GM23338 (cell line): ENCODE data around the gene ACD. TPM values are rescaled to one million over a fixed set of nuclear protein-coding genes. Genes with fewer than 3 reads are reported as not detected.

Experiments used
- ATAC-seq: fragments of 200-7000 bp; cut with Tn5 transposase; 3 replicates; pipeline ENCODE4 v1.9.1; 2020
- DNase-seq: peaks from one replicate; pipeline ENCODE4 v3.0.0-alpha.2; 2015; ENCODE audit warnings: low spot score
- H2AFZ ChIP-seq: fragments of 200-600 bp; sonication (generic); 2 replicates; pipeline ENCODE4 v1.8.0; 2016; ENCODE audit warnings: antibody characterized with exemption, mild to moderate bottlenecking, moderate library complexity
- H3F3A ChIP-seq: fragments of 200-600 bp; sonication (generic); replicated peaks from 2 replicates; pipeline ENCODE4 v1.8.0; 2017; ENCODE audit warnings: antibody characterized with exemption, mixed run types, low read depth
- H3K27ac ChIP-seq: fragments of 200-600 bp; sonication (generic); 2 replicates; pipeline ENCODE4 v1.6.1; 2016; ENCODE audit warnings: low read depth
- H3K27me3 ChIP-seq: fragments of 200-600 bp; sonication (generic); 2 replicates; pipeline ENCODE4 v1.8.0; 2016; ENCODE audit warnings: mild to moderate bottlenecking, mixed run types, moderate library complexity; ENCODE audit not compliant: insufficient read depth
- H3K36me3 ChIP-seq: fragments of 200-600 bp; sonication (generic); 2 replicates; pipeline ENCODE4 v1.8.0; 2016; ENCODE audit warnings: mild to moderate bottlenecking; ENCODE audit not compliant: insufficient read depth
- H3K4me1 ChIP-seq: fragments of 200-600 bp; sonication (generic); 2 replicates; pipeline ENCODE4 v1.8.0; 2016; ENCODE audit warnings: mild to moderate bottlenecking, moderate library complexity; ENCODE audit not compliant: insufficient read depth
- H3K4me2 ChIP-seq: fragments of 200-600 bp; sonication (generic); 2 replicates; pipeline ENCODE4 v1.7.1; 2017; ENCODE audit warnings: mixed run types
- H3K4me3 ChIP-seq: fragments of 200-600 bp; sonication (generic); 2 replicates; pipeline ENCODE4 v1.6.1; 2016; ENCODE audit warnings: mixed run types
- H3K79me2 ChIP-seq: fragments of 200-600 bp; sonication (generic); replicated peaks from 2 replicates; pipeline ENCODE4 v1.8.0; 2017; ENCODE audit warnings: mild to moderate bottlenecking; ENCODE audit not compliant: insufficient read depth
- H3K9me2 ChIP-seq: fragments of 200-600 bp; sonication (generic); 2 replicates; pipeline ENCODE4 v1.8.0; 2017; ENCODE audit not compliant: insufficient read depth
- H4K20me1 ChIP-seq: fragments of 200-600 bp; sonication (generic); replicated peaks from 2 replicates; pipeline ENCODE4 v1.8.0; 2017; ENCODE audit warnings: mild to moderate bottlenecking; ENCODE audit not compliant: insufficient read depth
- H3K27ac Mint-ChIP-seq: 2 replicates; pipeline ENCODE4 v1.8.0; 2020; ENCODE audit warnings: inconsistent platforms, mild to moderate bottlenecking, moderate library complexity, mixed read lengths
- H3K27me3 Mint-ChIP-seq: 3 replicates; pipeline ENCODE4 v1.8.0; 2022; ENCODE audit warnings: low read depth, mild to moderate bottlenecking, moderate library complexity, mixed read lengths, inconsistent platforms; ENCODE audit not compliant: insufficient read depth, poor library complexity
- H3K36me3 Mint-ChIP-seq: 3 replicates; pipeline ENCODE4 v1.8.0; 2021; ENCODE audit warnings: low read depth, mild to moderate bottlenecking, inconsistent platforms, moderate library complexity, mixed read lengths
- H3K4me1 Mint-ChIP-seq: 3 replicates; pipeline ENCODE4 v1.8.0; 2020; ENCODE audit warnings: mild to moderate bottlenecking, inconsistent platforms, mixed read lengths
- H3K4me3 Mint-ChIP-seq: 3 replicates; pipeline ENCODE4 v1.8.0; 2021; ENCODE audit warnings: moderate library complexity, mild to moderate bottlenecking, inconsistent platforms, mixed read lengths
- H3K9me3 Mint-ChIP-seq: 3 replicates; pipeline ENCODE4 v1.8.0; 2020; ENCODE audit warnings: moderate library complexity, mild to moderate bottlenecking, inconsistent platforms, mixed read lengths
- CREB1 ChIP-seq: fragments of 250-450 bp; sonication (Bioruptor Pico); IDR thresholded peaks from 2 replicates; pipeline ENCODE4 v1.5.0; 2020; ENCODE audit warnings: low read depth, mild to moderate bottlenecking, moderate library complexity
- CTCF ChIP-seq, 2 experiments: fragments of 200-600 bp in 1 of 2; sonication (generic) in 1 of 2; conservative IDR thresholded peaks; 2 replicates each; pipeline versions ENCODE4 v1.5.1 to v1.6.1; 2016 to 2017; ENCODE audit warnings: antibody characterized with exemption in 2 of 2, low read depth in 2 of 2, mild to moderate bottlenecking in 2 of 2, moderate library complexity in 1 of 2
- ETS1 ChIP-seq: IDR thresholded peaks from 2 replicates; pipeline ENCODE4 v1.6.1; 2016; ENCODE audit warnings: antibody characterized with exemption
- EZH2 ChIP-seq: fragments of 200-600 bp; sonication (generic); IDR thresholded peaks from one replicate; pipeline ENCODE4 v1.8.0; 2017; ENCODE audit warnings: antibody characterized with exemption, mild to moderate bottlenecking, low read depth; ENCODE audit not compliant: unreplicated experiment
- JUNB ChIP-seq: IDR thresholded peaks from one replicate; pipeline ENCODE4 v1.6.1; 2016; ENCODE audit warnings: antibody characterized with exemption; ENCODE audit not compliant: unreplicated experiment
- NANOG ChIP-seq: IDR thresholded peaks from 2 replicates; pipeline ENCODE4 v1.6.1; 2016; ENCODE audit warnings: antibody characterized with exemption, borderline replicate concordance
- POLR2AphosphoS5 ChIP-seq: IDR thresholded peaks from 2 replicates; pipeline ENCODE4 v1.6.1; 2016; ENCODE audit warnings: antibody characterized with exemption, low read depth
- REST ChIP-seq: IDR thresholded peaks from one replicate; pipeline ENCODE4 v1.6.1; 2018; ENCODE audit warnings: antibody characterized with exemption; ENCODE audit not compliant: unreplicated experiment
- STAT1 ChIP-seq: IDR thresholded peaks from one replicate; pipeline ENCODE4 v1.6.1; 2016; ENCODE audit warnings: antibody characterized with exemption; ENCODE audit not compliant: unreplicated experiment
- ZNF114 ChIP-seq: fragments of 250-450 bp; sonication (Bioruptor Pico); IDR thresholded peaks from 2 replicates; pipeline ENCODE4 v1.5.0; 2020; ENCODE audit warnings: mild to moderate bottlenecking, moderate library complexity
- ZNF331 ChIP-seq: fragments of 250-450 bp; sonication (Bioruptor Pico); IDR thresholded peaks from 2 replicates; pipeline ENCODE4 v1.5.0; 2020; ENCODE audit warnings: low read depth, mild to moderate bottlenecking, moderate library complexity
- ZNF462 ChIP-seq: fragments of 250-450 bp; sonication (Bioruptor Pico); IDR thresholded peaks from 2 replicates; pipeline ENCODE4 v1.5.0; 2020; ENCODE audit warnings: mild to moderate bottlenecking, moderate library complexity
- polyA plus RNA-seq: library from polyadenylated mRNA; unstranded; fragments of >200 nt; fragmentation: Nextera tagmentation; extraction: Ambion mirVana; gene quantifications from 2 replicates; pipeline ENCODE4 v1.2.1, GENCODE V29; 2016
- total RNA-seq: library from RNA; depleted of rRNA; stranded (reverse); fragments of >200 nt; shearing (Covaris generic); gene quantifications from 2 replicates; pipeline ENCODE4 v1.2.3, GENCODE V29; 2014

The ACD gene
- total and polyA plus RNA-seq, 2 experiments from 2014 or later, result 38.7 to 51.7 TPM

GRCh38 chr16:67664871-67665270 is 4.8 kb upstream of the ACD start:
- Histone ChIP-seq H3K9me2 (no peaks in the 10 kb centered on the region), H3K27ac (no peak overlapping the region), H2AFZ (no peak overlapping the region), H3F3A (peaks cover 32% of the 10 kb centered on the region), H3K4me3 (no peak overlapping the region), H3K36me3 (no peaks in the 10 kb centered on the region), H4K20me1 (0 out of 2 replicates have a peak, but pooled peaks cover 5% of the 10 kb centered on the region), H3K4me1 (peaks cover 14% of the 10 kb centered on the region; the same call in 1 of the 2 replicates), H3K27me3 (peaks cover 10% of the 10 kb centered on the region), H3K79me2 (no peaks in the 10 kb centered on the region), H3K4me2 (no peak overlapping the region)
- H3K4me3 Mint-ChIP-seq, result peak overlapping the region; percentile 74; the same call in 1 of the 3 replicates
- peaks cover 17% of the 10 kb centered on the region for H3K4me1 Mint-ChIP-seq
- no peaks in the 10 kb centered on the region; the same call in 2 of the 3 replicates for H3K9me3 Mint-ChIP-seq
- peaks cover 25% of the 10 kb centered on the region for H3K27me3 Mint-ChIP-seq
- H3K27ac Mint-ChIP-seq, result no peak overlapping the region
- DNase-seq (no peak), ATAC-seq (no peak)
- peaks cover 3% of the 10 kb centered on the region for H3K36me3 Mint-ChIP-seq
- no peak for TF ChIP-seq STAT1
- TF ChIP-seq POLR2AphosphoS5, result no peak
- TF ChIP-seq NANOG, result no peak
- no peak for TF ChIP-seq CREB1 (CRISPR knock-in tag)
- TF ChIP-seq JUNB, result no peak
- no peak for TF ChIP-seq EZH2
- no peak for TF ChIP-seq REST
- no peak for TF ChIP-seq ZNF462 (CRISPR knock-in tag)
- TF ChIP-seq CTCF (conservative IDR thresholded peaks at IDR 0.05; ENCODE audit: low read depth in 2 of 2), result no peak
- TF ChIP-seq ETS1, result no peak
- TF ChIP-seq ZNF114 (CRISPR knock-in tag), result no peak
- no peak for TF ChIP-seq ZNF331 (CRISPR knock-in tag)
